ENCODE measurements around the gene DBT. TPM values are rescaled to one million over a fixed set of nuclear protein-coding genes. Genes with fewer than 3 reads are reported as not detected.
A peak's percentile ranks its signal among the peaks of the same experiment; 100 is the strongest.
"Not testable (repeated sequence)": the region's sequence is repeated elsewhere in the genome, so short reads cannot be mapped to it uniquely, and the experiment has no call there.

DBT gene
- total RNA-seq, 1 donor from 2014 or later, result 15.7 TPM

- peaks cover 73% of the 10 kb centered on the region for H3K36me3 ChIP-seq
- H3K27me3 ChIP-seq; ATAC-seq; H3K27ac ChIP-seq; H3K9me3 ChIP-seq; intact Hi-C loops (cut with DNase I); H3K4me3 ChIP-seq; H3K4me1 ChIP-seq; DNase-seq: not testable (repeated sequence)
Observed at GRCh38 chr1:100200060-100200459, 49.6 kb downstream of the DBT start.

GRCh38 chr1:100198596-100198995 is 51.0 kb downstream of the DBT start:
- no peak overlapping the region for H3K27ac ChIP-seq
- no peaks in the 10 kb centered on the region for H3K9me3 ChIP-seq
- ATAC-seq, result no peak
- TF ChIP-seq CTCF (IDR thresholded peaks at IDR 0.05), result no peak
- no peak for DNase-seq
- H3K4me1 ChIP-seq, result no peaks in the 10 kb centered on the region
- H3K27me3 ChIP-seq, result no peaks in the 10 kb centered on the region
- peaks cover 76% of the 10 kb centered on the region for H3K36me3 ChIP-seq
- no peak overlapping the region for H3K4me3 ChIP-seq
- intact Hi-C loops (cut with DNase I), result no loop called here

- no peak for TF ChIP-seq CTCF (IDR thresholded peaks at IDR 0.05)
- ATAC-seq (no peak), DNase-seq (no peak)
- H3K9me3 ChIP-seq, result no peaks in the 10 kb centered on the region
- H3K4me3 ChIP-seq, result no peak overlapping the region
- H3K4me1 ChIP-seq, result no peaks in the 10 kb centered on the region
- H3K27ac ChIP-seq, result no peak overlapping the region
- intact Hi-C loops (cut with DNase I), result no loop called here
- peaks cover 7% of the 10 kb centered on the region for H3K36me3 ChIP-seq
- no peaks in the 10 kb centered on the region for H3K27me3 ChIP-seq
Observed at GRCh38 chr1:100188617-100189016, 61.0 kb downstream of the DBT start.

- DNase-seq, result no peak
- ATAC-seq, result peak; percentile 71
- H3K27ac ChIP-seq, result no peak overlapping the region
- H3K4me3 ChIP-seq, result no peak overlapping the region
- peaks cover under 1% of the 10 kb centered on the region for H3K36me3 ChIP-seq
- intact Hi-C loops (cut with DNase I), result no loop called here
- TF ChIP-seq CTCF (IDR thresholded peaks at IDR 0.05), result no peak
- H3K27me3 ChIP-seq, result no peaks in the 10 kb centered on the region
- H3K4me1 ChIP-seq, result no peaks in the 10 kb centered on the region
- no peaks in the 10 kb centered on the region for H3K9me3 ChIP-seq
Observed at GRCh38 chr1:100187912-100188311, 61.7 kb downstream of the DBT start.

- no peak for DNase-seq
- intact Hi-C loops (cut with DNase I), result no loop called here
Observed at GRCh38 chr1:100184536-100184935, 65.1 kb downstream of the DBT start.

GRCh38 chr1:100183370-100183769 is 66.3 kb downstream of the DBT start:
- intact Hi-C loops (cut with DNase I), result no loop called here

More at GRCh38 chr1:100184536-100184935, 65.1 kb downstream of the DBT start:
- Histone ChIP-seq H3K27me3 (no peaks in the 10 kb centered on the region), H3K9me3 (no peaks in the 10 kb centered on the region), H3K4me1 (no peaks in the 10 kb centered on the region), H3K4me3 (no peak overlapping the region), H3K27ac (no peak overlapping the region), H3K36me3 (no peaks in the 10 kb centered on the region)
- no peak for TF ChIP-seq CTCF (IDR thresholded peaks at IDR 0.05)
- ATAC-seq, result no peak

More at GRCh38 chr1:100183370-100183769, 66.3 kb downstream of the DBT start:
- no peak overlapping the region for H3K27ac ChIP-seq
- no peak for TF ChIP-seq CTCF (IDR thresholded peaks at IDR 0.05)
- H3K4me1 ChIP-seq, result no peaks in the 10 kb centered on the region
- no peak for DNase-seq
- no peak overlapping the region for H3K4me3 ChIP-seq
- no peaks in the 10 kb centered on the region for H3K36me3 ChIP-seq
- no peak for ATAC-seq
- no peaks in the 10 kb centered on the region for H3K27me3 ChIP-seq
- H3K9me3 ChIP-seq, result no peaks in the 10 kb centered on the region

All from upper lobe of right lung (tissue), 1 donor.